IMR-90 (cell line): ENCODE results near the gene SLC29A3. TPM values are rescaled to one million over a fixed set of nuclear protein-coding genes. Genes with fewer than 3 reads are reported as not detected.

Experiments
- ATAC-seq: fragments of 200-7000 bp; cut with Tn5 transposase; 2 replicates; pipeline ENCODE4 v1.9.1; 2020; ENCODE audit warnings: low read depth, mild to moderate bottlenecking, moderate library complexity
- BruUV-seq: library from RNA; stranded (reverse); fragments of 400-500 nt; replicated peaks from 2 replicates; lab custom pipeline; 2021; lab: Mats Ljungman, UMichigan
- CTCF ChIA-PET: fragments of 300-600 bp; formaldehyde crosslinking; extraction: SDS; loops from one replicate; lab custom pipeline; 2021; ENCODE audit warnings: antibody characterized with exemption; lab: Yijun Ruan, JAX
- POLR2A ChIA-PET: fragments of 300-600 bp; sonication (Branson Sonifier 250); formaldehyde crosslinking; loops from one replicate; lab custom pipeline; 2022; ENCODE audit warnings: antibody characterized with exemption; ENCODE audit not compliant: unreplicated experiment; lab: Charles Lee
- DNase-seq: peaks from one replicate; pipeline ENCODE4 v3.0.0; 2013
- H2AFZ ChIP-seq: replicated peaks from 2 replicates; pipeline ENCODE3; 2013; ENCODE audit warnings: low read length, mild to moderate bottlenecking; ENCODE audit not compliant: poor library complexity
- H2AK5ac ChIP-seq: 2 replicates; pipeline ENCODE4 v1.6.1; 2013; ENCODE audit warnings: low read depth, low read length, inconsistent platforms
- H2AK9ac ChIP-seq: replicated peaks from 2 replicates; pipeline ENCODE3; 2013; ENCODE audit warnings: mild to moderate bottlenecking, low read depth, low read length, moderate library complexity; ENCODE audit not compliant: poor library complexity
- H2BK120ac ChIP-seq: 2 replicates; pipeline ENCODE4 v1.6.1; 2013; ENCODE audit warnings: low read depth, low read length, inconsistent platforms
- H2BK15ac ChIP-seq: 3 replicates; pipeline ENCODE4 v1.6.1; 2013; ENCODE audit warnings: low read depth, low read length, inconsistent platforms
- H2BK20ac ChIP-seq: 2 replicates; pipeline ENCODE4 v1.6.1; 2013; ENCODE audit warnings: low read depth, mild to moderate bottlenecking, inconsistent platforms, low read length, moderate library complexity
- H2BK5ac ChIP-seq: 2 replicates; pipeline ENCODE4 v1.6.1; 2013; ENCODE audit warnings: mild to moderate bottlenecking, low read depth, low read length, inconsistent platforms; ENCODE audit not compliant: poor library complexity, severe bottlenecking
- H3K14ac ChIP-seq: replicated peaks from 2 replicates; pipeline ENCODE4 v1.6.1; 2013; ENCODE audit warnings: low read depth, low read length, inconsistent platforms
- H3K18ac ChIP-seq: 2 replicates; pipeline ENCODE4 v1.6.1; 2013; ENCODE audit warnings: low read depth, low read length, control low read depth
- H3K23ac ChIP-seq: 2 replicates; pipeline ENCODE4 v1.6.1; 2013; ENCODE audit warnings: low read depth, low read length, inconsistent platforms
- H3K27ac ChIP-seq: 2 replicates; pipeline ENCODE4 v1.5.1; 2013; ENCODE audit warnings: mild to moderate bottlenecking, control low read depth, low read length; ENCODE audit not compliant: insufficient read depth
- H3K27me3 ChIP-seq: 2 replicates; pipeline ENCODE4 v1.6.1; 2013; ENCODE audit warnings: low read length; ENCODE audit not compliant: control insufficient read depth, insufficient read depth
- H3K36me3 ChIP-seq: 2 replicates; pipeline ENCODE4 v1.6.1; 2013; ENCODE audit warnings: low read length, mixed read lengths; ENCODE audit not compliant: control insufficient read depth, insufficient read depth
- H3K4ac ChIP-seq: 2 replicates; pipeline ENCODE4 v1.6.1; 2013; ENCODE audit warnings: low read depth, low read length, inconsistent platforms
- H3K4me1 ChIP-seq: 2 replicates; pipeline ENCODE4 v1.6.1; 2013; ENCODE audit warnings: low read length, mixed read lengths; ENCODE audit not compliant: control insufficient read depth, insufficient read depth
- H3K4me2 ChIP-seq: 2 replicates; pipeline ENCODE4 v1.6.1; 2013; ENCODE audit warnings: low read depth, mild to moderate bottlenecking, control low read depth, low read length, moderate library complexity
- H3K4me3 ChIP-seq: 2 replicates; pipeline ENCODE4 v1.5.1; 2013; ENCODE audit warnings: low read depth, mild to moderate bottlenecking, control low read depth, low read length, moderate library complexity; ENCODE audit not compliant: insufficient read depth
- H3K56ac ChIP-seq: 2 replicates; pipeline ENCODE4 v1.6.1; 2013; ENCODE audit warnings: low read length, inconsistent platforms; ENCODE audit not compliant: insufficient read depth; ENCODE audit errors: extremely low read depth
- H3K79me1 ChIP-seq, 2 experiments: 2 replicates each; pipeline ENCODE4 v1.6.1; 2013; ENCODE audit warnings: low read length in 2 of 2, inconsistent platforms in 1 of 2, low read depth in 1 of 2
- H3K9ac ChIP-seq: 2 replicates; pipeline ENCODE4 v1.6.1; 2013; ENCODE audit warnings: low read depth, low read length, control low read depth
- H3K9me1 ChIP-seq: 2 replicates; pipeline ENCODE4 v1.6.1; 2013; ENCODE audit warnings: low read length, inconsistent platforms; ENCODE audit not compliant: insufficient read depth
- H3K9me3 ChIP-seq: 2 replicates; pipeline ENCODE4 v1.6.1; 2013; ENCODE audit warnings: low read length; ENCODE audit not compliant: control insufficient read depth, insufficient read depth
- H4K20me1 ChIP-seq: 2 replicates; pipeline ENCODE4 v1.6.1; 2013; ENCODE audit warnings: low read length, inconsistent platforms; ENCODE audit not compliant: insufficient read depth
- H4K5ac ChIP-seq: 2 replicates; pipeline ENCODE4 v1.6.1; 2013; ENCODE audit warnings: mild to moderate bottlenecking, low read depth, low read length, control low read depth
- H4K8ac ChIP-seq, 2 experiments: 2 replicates each; pipeline ENCODE4 v1.6.1; 2013; ENCODE audit warnings: low read depth in 2 of 2, low read length in 2 of 2, control low read depth in 1 of 2, inconsistent platforms in 1 of 2
- H4K91ac ChIP-seq: 2 replicates; pipeline ENCODE4 v1.6.1; 2013; ENCODE audit warnings: low read depth, low read length, inconsistent platforms; ENCODE audit not compliant: insufficient read depth
- BHLHE40 ChIP-seq: fragments of 150-350 bp; IDR thresholded peaks from 2 replicates; pipeline ENCODE4 v1.6.1; 2016; ENCODE audit warnings: mild to moderate bottlenecking, low read depth, low read length
- CEBPB ChIP-seq: IDR thresholded peaks from 2 replicates; pipeline ENCODE4 v1.6.1; 2012; ENCODE audit warnings: low read depth, low read length, improper control_type of control experiment
- CHD1 ChIP-seq: IDR thresholded peaks from 2 replicates; pipeline ENCODE4 v1.6.1; 2012; ENCODE audit warnings: low read depth, low read length, improper control_type of control experiment
- CTCF ChIP-seq: conservative IDR thresholded peaks from 2 replicates; pipeline ENCODE4 v1.5.1; 2012; ENCODE audit warnings: mild to moderate bottlenecking, low read depth, low read length, improper control_type of control experiment
- ELK1 ChIP-seq: fragments of 150-350 bp; IDR thresholded peaks from 2 replicates; pipeline ENCODE4 v1.6.1; 2016; ENCODE audit warnings: low read depth, mild to moderate bottlenecking, low read length, moderate library complexity, borderline replicate concordance
- MAFK ChIP-seq: IDR thresholded peaks from 2 replicates; pipeline ENCODE4 v1.6.1; 2012; ENCODE audit warnings: low read depth, low read length, improper control_type of control experiment
- MAZ ChIP-seq: IDR thresholded peaks from 2 replicates; pipeline ENCODE4 v1.6.1; 2012; ENCODE audit warnings: low read depth, mild to moderate bottlenecking, low read length, improper control_type of control experiment, moderate library complexity, borderline replicate concordance
- MXI1 ChIP-seq: IDR thresholded peaks from 2 replicates; pipeline ENCODE4 v1.6.1; 2012; ENCODE audit warnings: low read depth, mild to moderate bottlenecking, low read length, moderate library complexity, borderline replicate concordance
- NFE2L2 ChIP-seq: fragments of 150-350 bp; IDR thresholded peaks from 2 replicates; pipeline ENCODE4 v1.6.1; 2016; ENCODE audit warnings: low read depth, mild to moderate bottlenecking, low read length
- POLR2A ChIP-seq: IDR thresholded peaks from 2 replicates; pipeline ENCODE4 v1.6.1; 2012; ENCODE audit warnings: mild to moderate bottlenecking, low read depth, low read length
- RAD21 ChIP-seq: IDR thresholded peaks from 2 replicates; pipeline ENCODE4 v1.6.1; 2012; ENCODE audit warnings: low read length, improper control_type of control experiment
- RCOR1 ChIP-seq: IDR thresholded peaks from 2 replicates; pipeline ENCODE4 v1.6.1; 2012; ENCODE audit warnings: mild to moderate bottlenecking, low read length, improper control_type of control experiment; ENCODE audit not compliant: insufficient replicate concordance
- RFX5 ChIP-seq: IDR thresholded peaks from 2 replicates; pipeline ENCODE4 v1.8.0; 2012; ENCODE audit warnings: low read depth, mild to moderate bottlenecking, low read length, moderate library complexity
- SMC3 ChIP-seq: fragments of 150-350 bp; IDR thresholded peaks from 2 replicates; pipeline ENCODE4 v1.6.1; 2016; ENCODE audit warnings: low read depth, mild to moderate bottlenecking, antibody characterized with exemption, low read length, moderate library complexity
- USF2 ChIP-seq: fragments of 150-350 bp; IDR thresholded peaks from 2 replicates; pipeline ENCODE4 v1.6.1; 2017; ENCODE audit warnings: mild to moderate bottlenecking, antibody characterized with exemption, low read length, low read depth
- WGBS, 2 experiments: methylation state at CpG; one replicate each; pipeline versions ENCODE4 v1.1.5 to v1.1.7; 2013; ENCODE audit warnings: missing lambda C conversion rate in 2 of 2; ENCODE audit not compliant: insufficient read length in 1 of 2; ENCODE audit errors: extremely low coverage in 2 of 2; 5-methylcytosine and 5-hydroxymethylcytosine counted together
- dilution Hi-C: fragments of 300-500 bp; cut with HindIII; formaldehyde crosslinking; loops from one replicate; pipeline ENCODE4 v1.14.3; 2018; ENCODE audit warnings: low sequenced_read_pairs; ENCODE audit not compliant: unreplicated experiment
- in situ Hi-C: fragments of 300-500 bp; cut with MboI; formaldehyde crosslinking; loops from 3 replicates; pipeline ENCODE4 v1.14.3; 2019; ENCODE audit warnings: low sequenced_read_pairs, inconsistent platforms, mixed read lengths
- intact Hi-C: fragments of 100-400 bp; cut with micrococcal nuclease; formaldehyde crosslinking; loops from 2 replicates; pipeline ENCODE4 v1.10.0; 2022
- polyA plus RNA-seq, 3 experiments: library from polyadenylated mRNA; depleted of rRNA; stranded (reverse); fragments of >200 nt; gene quantifications; 2 replicates each; pipeline ENCODE4 v1.2.3, GENCODE V29; 2012; ENCODE audit warnings: low replicate concordance in 1 of 3
- total RNA-seq: library from RNA; depleted of rRNA; stranded (reverse); fragments of >200 nt; gene quantifications from 2 replicates; pipeline ENCODE4 v1.2.3, GENCODE V29; 2012

The SLC29A3 gene
- total and polyA plus RNA-seq, 2 of the 4 experiments (the other 2 are of a cell fraction), result 0.72 to 3.0 TPM

- peak; percentile 66 for ATAC-seq
- peak overlapping the region; percentile 41; the same call in 1 of the 2 replicates for H3K4me2 ChIP-seq
- no peaks in the 10 kb centered on the region for H3K36me3 ChIP-seq
- no peaks in the 10 kb centered on the region for H3K9me3 ChIP-seq
- no peak overlapping the region for H3K4ac ChIP-seq
- peaks cover 4% of the 10 kb centered on the region; the same call in 1 of the 2 replicates for H3K4me1 ChIP-seq
- no peak overlapping the region for H3K14ac ChIP-seq
- ChIA-PET CTCF (interaction anchor here (0.6 to 1.6 kb wide), 8 partner anchors 9 to 529 kb away, joined by 3 to 5 read pairs (median 3); no protein-coding TSS in a partner anchor), POLR2A (no interaction called here)
- H3K4me3 ChIP-seq, result no peak overlapping the region
- no peaks in the 10 kb centered on the region for H3K79me1 ChIP-seq
- no peak overlapping the region for H2BK120ac ChIP-seq
- H4K5ac ChIP-seq, result no peak overlapping the region
- intact Hi-C loops (loop anchor here (1.0 to 10.0 kb wide), 6 partner anchors 256 to 731 kb away; no protein-coding TSS in a partner anchor), in situ Hi-C loops (loop anchor here (5.0 to 10.0 kb wide), 3 partner anchors 258 to 501 kb away; no protein-coding TSS in a partner anchor), dilution Hi-C loops (no loop called here)
- H2BK5ac ChIP-seq, result no peak overlapping the region
- H3K56ac ChIP-seq, result no peak overlapping the region
- H3K23ac ChIP-seq, result no peak overlapping the region
- H2AFZ ChIP-seq, result peak overlapping the region; percentile 60
- peaks cover 11% of the 10 kb centered on the region for H3K27me3 ChIP-seq
- no CpG with 5 or more reads among the region's 21 CpGs for WGBS, 2 experiments
- no peaks in the 10 kb centered on the region for H4K20me1 ChIP-seq
- peak; percentile 24 for DNase-seq
- no peak overlapping the region for H3K9ac ChIP-seq
- H3K9me1 ChIP-seq, result no peaks in the 10 kb centered on the region
- no peak overlapping the region for H2AK5ac ChIP-seq
- H3K18ac ChIP-seq, result no peak overlapping the region
- no peak overlapping the region for H3K27ac ChIP-seq
- H2AK9ac ChIP-seq, result no peak overlapping the region
- no peak overlapping the region for H4K8ac ChIP-seq
- no TSS peak for BruUV-seq
- H2BK20ac ChIP-seq, result no peak overlapping the region
- no peak overlapping the region for H4K91ac ChIP-seq
- no peak overlapping the region for H2BK15ac ChIP-seq
- TF ChIP-seq RFX5, result no peak
- TF ChIP-seq MXI1, result no peak
- TF ChIP-seq BHLHE40, result no peak; the same call in 1 of the 2 replicates
- TF ChIP-seq POLR2A, result no peak
- no peak for TF ChIP-seq CEBPB
- no peak for TF ChIP-seq MAFK
- peak; percentile 82 for TF ChIP-seq RAD21
- no peak for TF ChIP-seq NFE2L2
- TF ChIP-seq MAZ, result peak; percentile 54; the same call in 1 of the 2 replicates
- TF ChIP-seq RCOR1, result no peak
- TF ChIP-seq ELK1, result no peak
- peak; percentile 75 for TF ChIP-seq CTCF
- TF ChIP-seq CHD1, result no peak
- no peak for TF ChIP-seq USF2
- TF ChIP-seq SMC3, result peak; percentile 59
Observed at GRCh38 chr10:71314028-71314693, 4.9 kb upstream of the SLC29A3 start.
